Effector memory CD8-positive, alpha-beta T cell (primary cell): ENCODE measurements around the gene NDUFA13.

Experiments
- ATAC-seq: fragments of 150-1000 bp; cut with Tn5 transposase; replicated peaks from 2 replicates; pipeline ENCODE4 v1.10.0; 2021; ENCODE audit warnings: mild to moderate bottlenecking, moderate library complexity
- DNase-seq, 3 experiments: peaks; one replicate each; pipeline ENCODE4 v3.0.0; 2021
- H3K27ac Mint-ChIP-seq, 2 donors: one replicate each; pipeline ENCODE4 v1.8.0; 2022; ENCODE audit warnings: mild to moderate bottlenecking in 2 of 2, mixed read lengths in 2 of 2, moderate library complexity in 2 of 2
- H3K27me3 Mint-ChIP-seq, 2 donors: one replicate each; pipeline ENCODE4 v1.8.0; 2022; ENCODE audit warnings: mixed read lengths in 2 of 2
- H3K36me3 Mint-ChIP-seq: one replicate; pipeline ENCODE4 v1.8.0; 2022; ENCODE audit warnings: mild to moderate bottlenecking, moderate library complexity, mixed read lengths; ENCODE audit not compliant: insufficient read depth
- H3K4me1 Mint-ChIP-seq, 2 donors: one replicate each; pipeline ENCODE4 v1.8.0; 2022; ENCODE audit warnings: low read depth in 2 of 2, mixed read lengths in 2 of 2
- H3K4me3 Mint-ChIP-seq, 2 donors: one replicate each; pipeline ENCODE4 v1.8.0; 2022; ENCODE audit warnings: mild to moderate bottlenecking in 2 of 2, mixed read lengths in 2 of 2, moderate library complexity in 2 of 2
- H3K9me3 Mint-ChIP-seq, 2 donors: one replicate each; pipeline ENCODE4 v1.8.0; 2022; ENCODE audit warnings: mixed read lengths in 2 of 2

NDUFA13 gene

DNA sequence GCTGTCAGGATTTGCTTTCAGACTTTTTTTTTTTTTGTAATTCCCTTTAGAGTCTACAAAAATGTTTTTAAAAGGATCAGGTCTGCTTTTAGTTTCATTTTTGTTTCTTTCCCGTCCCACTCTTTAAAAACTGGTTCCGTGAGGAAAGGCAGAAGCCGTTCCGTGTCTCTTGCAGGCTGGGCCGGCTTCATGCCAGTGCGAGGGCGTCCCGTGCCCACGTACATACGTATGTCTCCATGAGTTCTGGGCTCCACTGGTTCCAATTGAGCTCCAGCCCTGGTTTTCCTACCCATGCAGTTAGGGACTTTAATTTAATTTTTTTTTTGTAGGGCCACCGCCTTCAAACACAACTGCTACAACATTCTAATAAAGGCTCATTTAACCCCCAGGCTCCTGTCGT, 9.4 kb upstream of the NDUFA13 start:
- DNase-seq (no peak), ATAC-seq (no peak)
- Mint-ChIP-seq H3K27ac (peak overlapping the region in 1 of 2 donors; percentile 25), H3K4me1 (peaks cover 0 to 5% of the 10 kb centered on the region in 2 donors), H3K9me3 (no peaks in the 10 kb centered on the region), H3K27me3 (no peaks in the 10 kb centered on the region), H3K36me3 (peaks cover 60% of the 10 kb centered on the region), H3K4me3 (no peak overlapping the region)

DNA sequence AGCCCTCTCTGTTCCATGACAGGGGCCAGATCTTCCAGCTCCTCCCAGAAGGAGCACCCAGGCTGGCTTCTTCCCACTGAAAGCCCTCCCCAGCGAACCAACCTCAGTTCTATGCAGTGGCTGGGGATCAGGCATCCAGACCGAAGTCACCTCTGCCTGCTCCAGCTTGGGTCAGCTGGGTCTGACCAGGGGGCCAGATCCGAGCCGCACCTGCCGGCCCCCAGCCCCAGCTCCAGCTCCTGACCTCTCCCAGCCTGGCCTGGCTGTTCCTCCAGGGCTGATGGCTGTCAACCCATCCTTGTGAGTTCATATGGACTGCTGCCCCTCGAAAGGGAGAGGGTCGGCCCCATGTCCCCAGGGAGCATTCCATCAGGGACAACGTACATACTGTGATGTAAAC, 8.7 kb upstream of the NDUFA13 start:
- ATAC-seq (no peak), DNase-seq (no peak)
- Mint-ChIP-seq H3K4me1 (peaks cover 0 to 5% of the 10 kb centered on the region in 2 donors), H3K9me3 (no peaks in the 10 kb centered on the region), H3K27ac (peak overlapping the region in 1 of 2 donors; percentile 53), H3K36me3 (peaks cover 52% of the 10 kb centered on the region), H3K4me3 (no peak overlapping the region), H3K27me3 (no peaks in the 10 kb centered on the region)

DNA sequence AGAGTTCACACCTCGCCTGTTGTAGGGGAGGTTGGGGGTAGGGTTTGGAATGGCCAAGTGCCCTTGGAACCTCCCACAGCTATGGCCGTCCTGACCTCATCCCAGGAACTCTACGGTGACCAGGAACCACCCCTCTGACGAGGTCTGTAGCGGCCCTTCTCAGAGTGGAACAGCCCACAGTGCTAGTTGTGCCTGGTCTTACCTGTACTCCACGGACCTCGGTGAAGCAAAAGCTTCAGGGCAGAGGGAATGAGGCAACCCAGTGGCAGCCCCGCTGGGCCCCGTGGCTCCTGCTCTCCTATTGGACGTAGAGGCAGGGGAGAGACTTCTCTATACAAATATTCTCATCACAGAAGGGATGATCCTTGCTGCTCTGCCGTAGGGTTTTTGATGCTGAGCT, 7.8 kb upstream of the NDUFA13 start:
- Mint-ChIP-seq H3K27me3 (no peaks in the 10 kb centered on the region), H3K27ac (peak overlapping the region; percentile 62 to 65), H3K4me3 (no peak overlapping the region), H3K4me1 (peaks cover 0 to 5% of the 10 kb centered on the region in 2 donors), H3K9me3 (no peaks in the 10 kb centered on the region), H3K36me3 (peaks cover 45% of the 10 kb centered on the region)
- DNase-seq (no peak), ATAC-seq (no peak)

DNA sequence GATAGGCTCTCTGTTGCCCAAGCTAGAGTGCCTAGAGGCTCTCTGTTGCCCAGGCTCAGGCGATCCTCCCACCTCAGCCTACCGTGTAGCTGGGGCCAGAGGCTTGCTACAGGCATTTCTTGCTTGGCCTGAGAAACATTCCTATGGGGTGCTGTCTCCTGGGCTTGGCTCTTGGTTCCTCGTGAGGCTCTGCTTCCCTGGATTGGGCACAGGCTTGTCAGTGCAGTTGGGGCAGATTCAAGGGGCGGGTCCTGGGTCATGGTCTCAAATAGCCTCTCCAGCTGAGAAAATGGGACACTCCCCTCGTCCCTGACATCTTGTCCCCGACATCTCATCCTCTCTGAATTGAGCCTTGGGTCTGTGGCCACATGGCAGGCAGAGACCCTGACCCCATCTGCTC, 5.6 kb upstream of the NDUFA13 start:
- DNase-seq (no peak), ATAC-seq (no peak)
- H3K4me3 Mint-ChIP-seq, result no peak overlapping the region
- peaks cover 2 to 5% of the 10 kb centered on the region in 2 donors for H3K4me1 Mint-ChIP-seq
- peaks cover 43% of the 10 kb centered on the region for H3K36me3 Mint-ChIP-seq
- no peaks in the 10 kb centered on the region for H3K27me3 Mint-ChIP-seq
- peak overlapping the region; percentile 25 to 32 for H3K27ac Mint-ChIP-seq
- H3K9me3 Mint-ChIP-seq, result no peaks in the 10 kb centered on the region

DNA sequence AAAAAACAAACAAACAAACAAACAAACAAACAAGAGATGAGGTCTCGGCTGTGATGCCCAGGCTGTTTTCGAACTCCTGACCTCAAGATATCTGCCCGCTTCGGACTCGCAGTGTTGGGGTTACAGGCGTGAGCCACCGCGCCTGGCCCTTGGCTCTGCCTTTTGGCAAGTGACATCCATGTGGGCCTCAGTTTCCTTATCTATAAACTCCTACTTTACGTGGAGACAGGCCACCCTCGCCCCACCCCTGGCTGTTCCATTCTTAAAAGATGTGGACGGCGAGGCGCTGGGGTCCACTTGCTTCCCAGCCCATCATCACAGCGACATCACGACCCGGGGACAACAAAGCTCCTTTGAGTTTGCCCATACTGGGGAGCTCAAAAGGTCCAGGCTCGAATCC, 2.3 kb upstream of the NDUFA13 start:
- peaks cover 6 to 8% of the 10 kb centered on the region in 2 donors for H3K4me1 Mint-ChIP-seq
- H3K27ac Mint-ChIP-seq, result no peak overlapping the region
- no peak for ATAC-seq
- H3K4me3 Mint-ChIP-seq, result peak overlapping the region in 1 of 2 donors; percentile 63
- H3K27me3 Mint-ChIP-seq, result no peaks in the 10 kb centered on the region
- H3K36me3 Mint-ChIP-seq, result peaks cover 37% of the 10 kb centered on the region
- no peaks in the 10 kb centered on the region for H3K9me3 Mint-ChIP-seq
- no peak for DNase-seq

DNA sequence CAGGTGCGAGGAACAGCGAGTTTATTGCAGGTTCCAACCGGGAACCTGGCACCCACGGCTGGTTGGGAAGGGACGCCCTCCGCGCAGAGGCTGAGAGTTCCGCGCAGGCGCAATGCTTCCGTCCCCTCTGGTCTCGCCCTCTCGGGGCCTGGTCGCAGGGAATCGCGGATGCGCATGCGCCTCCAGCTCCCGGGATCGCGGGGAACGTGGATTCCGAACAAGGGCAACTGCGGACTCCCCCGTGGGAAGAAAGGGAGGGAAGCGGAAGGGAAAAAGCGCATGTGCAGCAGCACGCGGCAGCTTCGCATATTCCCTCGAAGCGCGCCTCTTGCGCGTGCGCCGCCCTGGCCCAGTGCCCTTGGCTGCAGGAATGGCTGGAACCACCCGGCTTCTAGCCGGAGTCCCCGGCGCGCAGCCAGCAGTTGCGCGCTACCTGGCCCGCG, 1.8 kb upstream of the NDUFA13 start:
- Mint-ChIP-seq H3K27ac (peak overlapping the region in 1 of 2 donors; percentile 23), H3K36me3 (peaks cover 36% of the 10 kb centered on the region), H3K4me1 (peaks cover 8 to 9% of the 10 kb centered on the region in 2 donors), H3K27me3 (no peaks in the 10 kb centered on the region), H3K9me3 (no peaks in the 10 kb centered on the region), H3K4me3 (peak overlapping the region in 1 of 2 donors; percentile 63)
- ATAC-seq (no peak), DNase-seq (no peak)

DNA sequence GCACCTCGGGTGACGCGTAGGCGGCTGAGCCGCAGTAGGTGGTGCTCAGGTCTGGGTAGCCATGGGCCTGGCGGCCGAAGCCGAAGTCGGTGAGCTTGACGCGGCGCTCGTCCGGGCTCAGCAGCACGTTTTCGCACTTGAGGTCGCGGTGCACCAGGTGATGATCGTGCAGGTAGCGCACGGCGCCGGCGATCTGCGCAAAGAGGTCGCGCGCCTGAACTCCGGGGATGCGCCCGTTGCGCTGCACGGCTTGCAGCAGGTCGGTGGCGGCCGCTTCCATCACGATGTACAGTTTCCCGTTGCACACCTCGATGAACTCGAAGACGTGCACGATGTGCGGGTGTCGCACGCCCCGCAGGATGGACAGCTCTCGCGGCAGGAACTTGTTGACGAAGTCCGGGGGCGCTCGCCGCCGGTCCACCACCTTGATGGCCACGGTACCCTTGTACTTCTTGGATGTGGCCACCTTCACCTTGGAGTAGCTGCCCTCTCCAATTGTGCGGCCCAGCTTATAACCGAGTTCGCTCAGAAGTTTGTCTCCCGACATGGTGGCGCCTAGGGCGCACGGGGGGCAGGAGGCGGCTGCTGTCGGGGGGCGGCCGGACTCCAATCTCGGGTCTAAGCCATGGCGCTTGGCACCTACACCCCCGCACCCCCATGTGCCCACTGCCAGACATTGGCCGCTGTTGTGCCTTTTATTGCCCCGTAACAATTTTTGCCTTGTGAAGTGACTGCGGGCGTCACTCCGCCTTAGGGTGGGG, 964 bp upstream of the NDUFA13 start, which contains the start of gene TSSK6:
Gene TSSK6 (minus strand): TSS at position 668 of the 761 bp plus-strand sequence. CDS start 121 bp downstream, at position 547.
- peak within 1 kb of the TSS; percentile 93 to 94 for H3K4me3 Mint-ChIP-seq
- DNase-seq, result no peak
- H3K4me1 Mint-ChIP-seq, result peaks cover 15 to 17% of the 10 kb centered on the region in 2 donors
- no peaks in the 10 kb centered on the region for H3K27me3 Mint-ChIP-seq
- H3K9me3 Mint-ChIP-seq, result no peaks in the 10 kb centered on the region
- H3K36me3 Mint-ChIP-seq, result peaks cover 41% of the 10 kb centered on the region
- ATAC-seq, result no peak
- peak within 1 kb of the TSS; percentile 94 to 97 for H3K27ac Mint-ChIP-seq

DNA sequence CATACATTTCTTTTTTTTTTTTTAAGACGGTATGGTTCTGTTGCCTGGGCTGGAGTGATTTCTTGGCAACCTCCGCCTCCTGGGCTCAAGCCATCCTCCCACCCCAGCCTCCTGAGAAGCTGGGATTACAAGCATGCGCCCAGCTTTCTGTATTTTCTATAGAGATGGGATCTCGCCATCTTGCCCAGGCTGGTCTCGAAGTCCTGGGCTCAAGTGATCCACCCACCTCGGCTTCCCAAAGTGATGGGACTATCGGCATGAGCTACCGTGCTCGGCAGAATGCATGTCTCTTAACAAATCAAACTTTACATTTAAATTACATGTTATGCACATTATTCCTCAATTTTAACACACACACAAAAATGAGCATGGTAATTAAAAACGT, 1.2 kb downstream of the NDUFA13 start:
- DNase-seq (no peak), ATAC-seq (no peak)
- peak overlapping the region; percentile 93 to 94 for H3K4me3 Mint-ChIP-seq
- no peaks in the 10 kb centered on the region for H3K9me3 Mint-ChIP-seq
- H3K27ac Mint-ChIP-seq, result peak overlapping the region; percentile 46 to 97
- H3K36me3 Mint-ChIP-seq, result peaks cover 42% of the 10 kb centered on the region
- peaks cover 22 to 23% of the 10 kb centered on the region in 2 donors for H3K4me1 Mint-ChIP-seq
- H3K27me3 Mint-ChIP-seq, result no peaks in the 10 kb centered on the region

DNA sequence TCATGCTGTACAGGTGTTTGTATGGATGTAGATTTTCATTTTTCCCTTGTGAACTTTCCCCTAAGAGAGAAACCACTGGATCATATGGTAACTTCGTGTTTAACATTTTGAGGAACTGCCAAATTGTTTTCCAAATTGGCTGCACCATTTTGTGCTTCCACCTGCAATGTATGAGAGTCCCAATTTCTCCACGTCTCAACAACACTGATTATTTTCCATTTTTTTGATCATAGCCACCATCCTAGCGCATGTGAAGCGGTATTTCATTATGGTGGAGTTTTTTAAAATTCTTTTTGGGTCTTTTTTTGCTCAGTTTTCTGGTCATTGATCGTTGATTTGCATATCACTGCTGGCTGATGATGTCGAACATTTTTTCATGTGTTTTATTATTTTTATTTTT, 5.0 kb downstream of the NDUFA13 start:
- Mint-ChIP-seq H3K9me3 (no peaks in the 10 kb centered on the region), H3K4me1 (peaks cover 22 to 28% of the 10 kb centered on the region in 2 donors), H3K27ac (no peak overlapping the region), H3K36me3 (peaks cover 40% of the 10 kb centered on the region), H3K27me3 (no peaks in the 10 kb centered on the region), H3K4me3 (no peak overlapping the region)
- no peak for ATAC-seq
- no peak for DNase-seq

DNA sequence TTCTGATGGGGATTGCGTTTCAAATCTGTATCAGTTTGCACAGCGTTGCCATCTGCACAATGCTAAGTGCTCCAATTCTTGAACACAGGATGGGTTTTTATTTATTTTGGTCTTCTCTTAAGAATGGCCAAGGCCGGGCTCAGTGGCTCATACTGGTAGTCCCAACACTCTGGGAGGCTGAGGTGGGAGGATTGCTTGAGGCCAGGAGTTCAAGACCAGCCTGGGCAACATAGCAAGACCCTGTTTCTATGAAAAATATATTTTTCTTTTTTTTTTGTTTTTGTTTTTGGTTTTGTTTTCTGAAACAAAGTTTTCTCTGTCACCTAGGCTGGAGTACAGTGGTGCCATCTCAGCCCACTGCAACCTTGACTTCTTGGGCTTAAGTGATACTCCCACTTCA, 7.2 kb downstream of the NDUFA13 start:
- peaks cover 20 to 23% of the 10 kb centered on the region in 2 donors for H3K4me1 Mint-ChIP-seq
- no peaks in the 10 kb centered on the region for H3K27me3 Mint-ChIP-seq
- DNase-seq (no peak), ATAC-seq (no peak)
- peaks cover 51% of the 10 kb centered on the region for H3K36me3 Mint-ChIP-seq
- no peaks in the 10 kb centered on the region for H3K9me3 Mint-ChIP-seq
- H3K27ac Mint-ChIP-seq, result no peak overlapping the region
- no peak overlapping the region for H3K4me3 Mint-ChIP-seq

DNA sequence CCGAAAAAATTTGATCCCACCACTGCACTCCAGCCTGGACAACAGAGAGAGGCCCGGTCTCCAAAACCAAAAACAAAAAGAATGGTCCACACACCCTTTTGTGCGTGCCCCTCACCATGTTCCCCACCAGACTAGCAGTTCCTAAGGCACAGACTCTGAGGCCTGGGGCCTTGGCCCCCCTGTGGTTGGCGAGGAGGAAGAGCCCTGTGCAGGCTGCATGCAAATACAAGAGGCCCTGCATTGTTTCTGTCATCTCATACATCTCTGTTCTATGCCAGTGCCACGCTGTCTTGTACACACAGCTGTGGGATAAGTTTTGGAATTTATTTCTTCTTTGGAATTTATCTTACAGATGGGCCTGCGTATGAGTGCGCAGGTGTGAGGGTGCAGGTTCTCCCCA, 8.0 kb downstream of the NDUFA13 start:
- ATAC-seq (no peak), DNase-seq (no peak)
- Mint-ChIP-seq H3K36me3 (peaks cover 51% of the 10 kb centered on the region), H3K4me1 (peaks cover 18 to 22% of the 10 kb centered on the region in 2 donors), H3K9me3 (no peaks in the 10 kb centered on the region), H3K27me3 (no peaks in the 10 kb centered on the region), H3K27ac (no peak overlapping the region), H3K4me3 (no peak overlapping the region)

DNA sequence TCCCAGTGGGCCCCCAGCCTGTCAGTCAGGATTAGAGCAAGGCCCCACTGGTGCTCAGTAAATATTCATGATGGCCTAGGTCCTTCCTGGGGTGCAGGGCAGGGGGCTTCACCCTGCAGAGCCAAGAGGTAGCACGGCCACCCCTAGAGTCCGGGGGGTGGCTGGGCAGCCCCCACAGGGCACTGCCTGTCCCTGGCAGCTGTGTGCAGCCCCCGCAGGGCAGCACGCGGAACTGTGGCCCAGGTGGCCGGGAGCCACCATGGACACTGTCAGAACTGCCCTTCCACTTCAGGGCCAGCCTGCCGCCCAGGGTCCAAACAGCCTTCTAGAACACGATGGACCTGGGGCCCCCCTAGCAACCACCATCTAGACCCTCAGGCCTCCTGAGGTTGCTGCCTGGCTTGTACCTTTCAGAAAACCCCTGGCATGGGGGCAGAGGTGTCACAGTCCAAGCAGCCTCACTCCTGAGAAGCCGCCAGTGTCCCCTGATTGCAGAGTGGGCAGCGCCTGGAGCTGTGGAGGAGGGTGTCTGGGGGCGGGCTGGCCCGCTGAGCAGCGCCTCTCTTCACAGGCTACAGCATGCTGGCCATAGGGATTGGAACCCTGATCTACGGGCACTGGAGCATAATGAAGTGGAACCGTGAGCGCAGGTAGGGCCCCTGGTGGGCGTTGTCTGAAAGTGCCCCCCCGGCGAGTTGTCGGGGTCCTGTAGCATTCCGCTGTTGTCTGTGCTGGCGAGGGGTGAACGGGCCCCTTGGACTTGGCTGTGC, 9.8 kb downstream of the NDUFA13 start:
- Mint-ChIP-seq H3K27ac (no peak overlapping the region), H3K4me1 (peaks cover 5 to 9% of the 10 kb centered on the region in 2 donors), H3K9me3 (no peaks in the 10 kb centered on the region), H3K27me3 (no peaks in the 10 kb centered on the region), H3K4me3 (no peak overlapping the region), H3K36me3 (peaks cover 45% of the 10 kb centered on the region)
- DNase-seq, result no peak
- no peak for ATAC-seq

DNA sequence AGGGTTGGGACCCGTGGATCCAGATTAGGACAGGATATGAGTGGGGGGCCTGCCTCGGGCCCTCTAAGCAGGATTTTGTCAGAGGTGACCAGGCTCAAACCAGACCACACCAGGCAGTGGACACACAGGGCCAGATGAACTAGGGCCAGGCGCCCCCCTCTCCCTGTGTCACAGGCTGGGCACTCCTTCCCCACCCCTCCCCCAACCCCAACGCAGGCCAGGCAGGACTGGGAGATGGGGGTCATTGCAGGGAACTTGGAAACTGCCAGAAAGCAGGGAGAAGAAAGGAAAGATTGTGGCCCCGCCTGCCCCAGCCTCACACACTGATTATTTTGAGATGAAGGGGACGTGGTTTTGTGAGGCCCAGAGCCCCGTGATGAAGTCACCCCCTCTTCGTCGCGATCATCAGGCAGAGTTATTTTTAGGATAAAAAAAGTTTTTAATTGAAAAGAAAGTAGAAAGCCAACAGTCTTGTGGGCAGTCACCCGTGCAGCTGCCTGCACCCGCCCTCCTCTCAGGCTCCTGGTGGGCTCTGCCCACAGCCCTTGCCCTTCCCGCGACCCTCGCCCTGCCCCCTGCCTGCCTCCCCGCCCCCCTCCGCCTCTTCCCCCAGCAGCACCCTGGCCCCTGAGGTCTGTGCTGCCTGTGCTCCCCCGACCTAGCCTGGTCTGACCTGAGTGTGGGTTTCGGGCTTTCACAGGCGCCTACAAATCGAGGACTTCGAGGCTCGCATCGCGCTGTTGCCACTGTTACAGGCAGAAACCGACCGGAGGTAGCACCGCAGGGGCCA, 10.8 kb downstream of the NDUFA13 start:
- peaks cover 4 to 6% of the 10 kb centered on the region in 2 donors for H3K4me1 Mint-ChIP-seq
- peaks cover 42% of the 10 kb centered on the region for H3K36me3 Mint-ChIP-seq

More for the DNA sequence above, 10.8 kb downstream of the NDUFA13 start:
- DNase-seq (no peak), ATAC-seq (no peak)
- Mint-ChIP-seq H3K4me3 (no peak overlapping the region), H3K27me3 (no peaks in the 10 kb centered on the region), H3K9me3 (no peaks in the 10 kb centered on the region), H3K27ac (no peak overlapping the region)
